GM18868 (cell line): Measurements from ENCODE around the gene AFAP1L1.

ENCODE experiments used
- ATAC-seq: cut with Tn5 transposase; IDR thresholded peaks from one replicate; pipeline ENCODE4 v1.9.1; 2021; ENCODE audit warnings: mild to moderate bottlenecking, moderate library complexity; ENCODE audit not compliant: unreplicated experiment

Gene AFAP1L1

DNA sequence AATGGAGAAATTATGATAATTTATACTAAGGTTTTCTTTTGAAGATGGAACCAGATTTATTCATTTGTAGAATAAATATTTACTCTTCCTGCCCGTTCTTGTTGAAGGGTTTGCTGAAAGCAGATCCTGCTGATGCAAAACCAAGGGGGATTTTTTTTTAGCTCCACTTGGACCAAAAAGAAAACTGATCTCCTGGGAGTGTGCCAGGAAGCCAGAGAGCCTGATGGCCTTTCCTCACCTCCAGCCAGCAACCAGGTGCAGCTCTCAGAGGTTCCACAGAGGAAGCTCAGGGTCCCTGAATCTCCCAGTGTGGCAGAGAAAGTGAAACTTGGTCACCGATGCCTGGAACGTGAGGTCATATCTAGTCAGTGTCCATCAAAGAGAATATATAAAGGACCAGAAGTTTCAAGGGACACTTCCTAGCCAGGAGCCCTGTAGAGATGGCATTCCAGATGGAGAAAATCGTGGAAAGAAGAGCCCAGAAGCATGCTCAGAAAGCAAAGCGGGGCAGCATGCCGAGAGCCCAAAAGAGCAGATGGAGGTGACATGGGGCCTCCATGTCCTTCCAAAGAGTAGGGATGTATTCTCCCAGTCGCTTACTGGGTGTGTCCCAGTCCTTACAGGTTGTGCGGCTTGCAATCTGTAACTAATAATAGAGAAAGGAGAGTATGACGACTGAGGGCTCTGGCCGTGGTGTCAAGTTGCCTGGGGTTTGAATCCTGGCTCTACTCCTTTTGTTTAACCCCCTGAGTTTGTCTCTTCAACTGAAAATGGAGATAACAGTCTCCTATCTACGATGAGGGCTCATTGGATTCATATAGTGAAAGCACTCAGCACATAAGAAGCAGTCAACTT lies 12.2 kb downstream of the AFAP1L1 start:
- ATAC-seq = no peak

DNA sequence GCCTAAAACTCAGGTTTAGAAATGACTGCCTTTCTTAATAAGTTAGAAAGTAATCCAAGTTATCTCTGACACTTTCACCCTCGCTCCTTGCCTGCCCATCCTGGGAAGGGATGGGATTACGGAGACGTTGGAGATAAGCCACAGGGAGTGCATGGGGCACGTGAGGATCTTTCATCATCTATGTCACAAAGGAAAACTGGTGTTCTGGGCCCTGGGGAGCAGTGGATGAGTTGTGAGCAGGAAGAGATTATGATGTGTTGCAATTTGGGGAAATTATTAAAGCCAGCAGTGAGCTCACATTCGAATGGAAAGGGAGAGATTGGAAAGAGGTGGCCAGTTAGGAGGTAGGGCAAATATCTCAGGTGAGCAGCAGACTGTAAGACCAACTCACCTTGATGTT lies 12.8 kb downstream of the AFAP1L1 start:
- ATAC-seq = no peak

DNA sequence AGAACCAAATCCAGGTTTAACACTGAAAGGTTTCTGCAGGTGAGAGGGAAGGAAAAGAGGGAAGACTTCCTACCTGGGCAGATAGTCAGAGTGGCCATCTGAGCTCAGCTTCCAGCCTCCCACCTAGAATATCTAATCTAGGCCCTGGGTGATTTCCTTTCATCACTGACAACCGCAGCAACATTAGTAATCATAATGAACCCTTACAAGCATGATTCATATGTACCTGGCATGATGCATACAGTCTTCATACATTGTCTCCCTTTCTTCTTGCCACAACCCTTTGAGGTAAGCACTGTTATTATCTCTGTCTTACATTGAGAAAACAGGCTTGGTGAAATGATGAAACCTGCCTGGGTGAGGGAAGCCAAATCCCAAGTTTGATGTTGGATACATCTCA lies 13.5 kb downstream of the AFAP1L1 start:
- no peak for ATAC-seq

- ATAC-seq = no peak
Observed at GRCh38 chr5:149288436-149288835, 16.8 kb downstream of the AFAP1L1 start.

- no peak for ATAC-seq
Observed at GRCh38 chr5:149289301-149289700, 17.6 kb downstream of the AFAP1L1 start.

GRCh38 chr5:149294872-149295829 lies 23.5 kb downstream of the AFAP1L1 start:
- ATAC-seq = peak; percentile 58

DNA sequence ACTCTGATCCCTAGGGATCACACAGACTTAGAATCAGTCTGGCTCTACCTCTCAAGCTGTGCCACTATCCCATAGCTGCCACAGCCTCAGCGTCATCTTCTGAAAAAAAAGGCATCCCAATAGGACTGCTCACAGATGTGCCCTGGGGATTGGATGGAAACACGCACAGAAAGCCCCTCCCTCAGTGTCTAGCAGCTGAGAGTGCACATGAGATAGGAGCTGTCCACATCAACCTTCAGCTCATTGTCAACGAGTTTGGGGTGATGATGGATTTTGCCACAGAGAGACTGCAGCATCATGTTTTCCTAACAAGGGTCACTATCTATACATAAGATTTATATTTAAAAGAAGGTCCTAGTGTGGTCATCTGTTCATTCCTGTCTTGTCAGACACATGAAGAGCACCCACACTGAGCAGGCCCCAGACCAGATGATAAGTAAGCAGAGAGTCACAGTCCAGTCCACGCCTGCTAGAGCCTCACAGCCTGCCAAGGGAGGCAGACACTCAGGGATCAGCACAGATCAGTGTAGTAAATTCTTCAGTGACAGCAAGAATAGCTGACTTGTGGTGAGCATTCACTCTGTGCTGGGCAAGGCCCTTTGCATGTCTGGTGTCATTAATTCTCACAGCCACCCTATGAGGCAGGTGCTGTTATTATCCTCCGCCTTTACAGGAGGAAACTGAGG lies 25.8 kb downstream of the AFAP1L1 start:
- no peak for ATAC-seq

DNA sequence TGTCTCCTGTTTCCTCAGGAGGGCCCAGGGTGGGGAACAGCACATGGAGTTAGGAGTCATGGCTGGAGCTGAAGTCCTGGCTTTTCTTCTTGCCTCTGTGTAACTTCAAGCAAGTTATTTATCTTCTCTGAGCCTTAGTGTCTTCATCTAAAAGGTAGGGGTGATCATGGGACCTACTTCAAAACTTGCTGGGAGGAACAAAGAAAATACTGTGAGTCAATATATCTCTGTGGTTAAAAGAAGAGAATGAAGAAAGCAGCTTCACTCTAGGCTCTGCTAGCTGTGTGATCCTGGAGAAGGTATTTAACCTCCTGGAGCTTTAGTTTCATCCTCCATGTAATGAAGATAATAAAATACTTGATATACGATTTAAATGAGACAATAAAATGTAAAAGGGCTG lies 26.5 kb downstream of the AFAP1L1 start:
- ATAC-seq = no peak

DNA sequence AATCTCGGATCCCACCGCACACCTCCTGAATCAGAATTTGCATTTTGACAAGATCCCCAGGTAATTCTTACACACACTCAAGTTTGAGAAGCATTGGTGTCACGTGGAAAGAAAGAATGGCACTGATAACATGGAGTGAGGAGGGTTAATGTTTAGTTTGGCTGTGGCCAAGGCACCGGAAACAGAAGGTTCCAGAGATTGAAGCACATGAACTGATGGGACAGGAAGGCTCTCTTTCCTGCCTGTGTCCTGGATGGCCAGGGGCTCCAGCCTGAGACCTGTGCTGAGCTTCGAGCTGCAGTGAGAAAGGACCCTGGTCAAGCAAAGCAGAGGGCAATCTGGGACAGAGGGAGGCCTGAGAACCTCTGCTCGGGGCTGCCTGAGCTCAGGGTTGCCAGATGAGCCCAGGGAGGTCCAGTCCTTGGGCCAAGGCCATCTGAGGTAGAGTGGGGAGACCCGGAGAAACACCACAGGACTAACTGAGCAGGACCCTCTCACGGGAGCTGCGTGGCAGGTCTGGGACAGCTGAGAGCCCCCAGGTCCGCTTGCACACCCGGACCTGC lies 27.3 kb downstream of the AFAP1L1 start:
- no peak for ATAC-seq

DNA sequence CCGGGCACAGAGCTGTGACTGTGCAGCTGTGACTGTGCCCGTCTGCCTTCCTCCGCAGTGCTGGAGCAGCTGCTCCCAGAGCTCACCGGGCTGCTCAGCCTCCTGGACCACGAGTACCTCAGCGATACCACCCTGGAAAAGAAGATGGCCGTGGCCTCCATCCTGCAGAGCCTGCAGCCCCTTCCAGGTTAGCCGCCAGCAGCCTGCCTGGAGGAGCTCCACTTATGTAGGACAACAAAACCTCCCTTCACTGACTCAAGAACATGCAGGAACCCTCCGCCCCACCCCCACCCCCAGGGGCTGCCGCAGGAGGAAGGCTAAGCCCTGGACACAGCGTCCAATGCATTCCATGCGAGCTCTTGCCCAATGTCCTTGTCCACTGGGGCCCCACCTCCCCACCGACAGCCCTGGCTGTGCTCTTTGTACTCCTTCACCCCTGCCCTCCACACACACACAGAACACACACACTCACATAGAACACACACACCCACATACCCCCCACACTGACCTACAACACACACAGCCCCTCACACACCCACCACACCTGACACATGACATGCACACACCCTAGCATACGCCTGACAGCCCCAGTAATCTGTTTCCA lies 27.9 kb downstream of the AFAP1L1 start:
- no peak for ATAC-seq

- ATAC-seq = no peak
Observed at GRCh38 chr5:149300441-149300840, 28.8 kb downstream of the AFAP1L1 start.

GRCh38 chr5:149301049-149301743 lies 29.5 kb downstream of the AFAP1L1 start:
- ATAC-seq = no peak

GRCh38 chr5:149301744-149302380 lies 30.2 kb downstream of the AFAP1L1 start:
- ATAC-seq = no peak

DNA sequence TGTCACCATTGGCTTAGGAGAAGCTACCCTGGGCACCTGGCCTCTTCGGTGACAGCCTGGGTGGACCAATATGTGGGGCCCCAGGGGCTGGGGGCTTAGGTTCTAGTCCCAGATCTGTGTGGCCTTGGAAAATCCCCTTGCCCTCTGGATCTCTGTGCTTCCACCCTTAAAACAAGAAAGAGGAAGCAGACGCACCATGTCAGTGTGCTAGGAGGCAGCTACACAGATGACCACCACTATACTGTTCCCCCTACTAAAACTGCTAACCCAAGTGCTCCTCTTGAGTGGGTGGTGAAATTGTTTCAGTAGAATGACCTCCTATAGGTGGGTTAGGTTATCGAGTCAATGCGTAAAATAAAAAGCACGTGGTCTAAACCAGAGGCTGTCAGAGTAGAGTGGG lies 31.0 kb downstream of the AFAP1L1 start:
- no peak for ATAC-seq

DNA sequence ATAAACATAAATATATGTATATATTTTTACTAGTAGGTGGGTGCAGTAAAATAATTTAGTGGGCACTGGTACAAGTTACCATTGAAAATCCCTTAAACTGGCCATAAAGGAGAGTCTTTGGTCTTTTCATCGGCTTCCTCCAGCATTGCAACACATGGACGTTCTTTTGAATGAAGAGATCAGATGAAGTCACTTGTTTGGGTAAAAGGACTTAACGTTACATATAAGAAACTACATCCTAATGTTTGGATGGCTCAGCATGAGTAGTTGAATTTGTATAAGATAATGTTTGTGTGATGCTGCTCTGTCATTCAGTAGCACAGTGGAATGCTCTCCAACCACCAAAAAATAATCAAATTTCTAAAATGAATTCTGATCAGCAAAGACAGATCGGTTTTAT lies 31.6 kb downstream of the AFAP1L1 start:
- no peak for ATAC-seq

GRCh38 chr5:149304195-149305078 lies 32.8 kb downstream of the AFAP1L1 start:
- no peak for ATAC-seq

GRCh38 chr5:149309354-149309753 lies 37.7 kb downstream of the AFAP1L1 start:
- ATAC-seq = no peak

GRCh38 chr5:149310488-149310887 lies 38.8 kb downstream of the AFAP1L1 start:
- ATAC-seq = no peak
